B cell (primary cell): Measurements from ENCODE around the gene RPL32.

Experiments
- CTCF ChIP-seq: fragments of 200-600 bp; IDR thresholded peaks from one replicate; pipeline ENCODE4 v1.8.0; 2022; ENCODE audit warnings: antibody characterized with exemption, mild to moderate bottlenecking
- EZH2 ChIP-seq: IDR thresholded peaks from 2 replicates; pipeline ENCODE4 v1.6.1; 2012; ENCODE audit warnings: borderline replicate concordance, low read depth, mild to moderate bottlenecking, moderate library complexity, low read length; ENCODE audit not compliant: insufficient read depth, poor library complexity, severe bottlenecking

GRCh38 chr3:12845811-12846210 is 4.4 kb upstream of the RPL32 start:
- TF ChIP-seq CTCF = no peak
- no peak for TF ChIP-seq EZH2
